Motor neuron (in vitro differentiated cells): ENCODE measurements around the gene ABCA7. TPM values are rescaled to one million over a fixed set of nuclear protein-coding genes. Genes with fewer than 3 reads are reported as not detected.

Source experiments
- ATAC-seq, 8 experiments: fragments of 200-7000 bp; cut with Tn5 transposase; replicated peaks in 6 of 8; 2 replicates each; pipeline ENCODE4 v1.8.0; 2021; ENCODE audit warnings: mild to moderate bottlenecking in 8 of 8, moderate library complexity in 8 of 8
- H3K27ac ChIP-seq, 2 donors: fragments of 250-450 bp; sonication (Bioruptor Pico); 2 replicates each; pipeline ENCODE4 v1.9.0; 2021; ENCODE audit warnings: antibody characterized with exemption in 2 of 2, mild to moderate bottlenecking in 2 of 2, moderate library complexity in 1 of 2
- H3K4me1 ChIP-seq, 2 donors: fragments of 250-450 bp; sonication (Bioruptor Pico); replicated peaks in 1 of 2; 2 replicates each; pipeline ENCODE4 v1.6.1; 2021; ENCODE audit warnings: antibody characterized with exemption in 2 of 2, mild to moderate bottlenecking in 2 of 2, moderate library complexity in 1 of 2
- H3K4me3 ChIP-seq, 5 donors: fragments of 250-450 bp; sonication (Bioruptor Pico); 2 replicates each; pipeline ENCODE4 v1.9.0; 2021; ENCODE audit warnings: antibody characterized with exemption in 5 of 5, mild to moderate bottlenecking in 5 of 5, moderate library complexity in 4 of 5
- WGBS, 10 experiments: fragments of 450-650 bp; shearing (Covaris generic); methylation state at CpG; one replicate each; pipeline ENCODE4 v1.0.0; 2022; 5-methylcytosine and 5-hydroxymethylcytosine counted together
- in situ Hi-C, 9 experiments: fragments of 400-800 bp; cut with MboI; loops; one replicate each; pipeline ENCODE4 v1.15.0; 2021; ENCODE audit warnings: low sequenced_read_pairs in 9 of 9, low pct_unique_long_range_greater_than_20kb in 2 of 9; ENCODE audit not compliant: unreplicated experiment in 9 of 9
- total RNA-seq, 8 experiments: library from RNA; unstranded; fragments of 300-600 nt; gene quantifications; 2 replicates each; pipeline versions ENCODE4 v1.2.3 to v1.2.4, GENCODE V29; 2022

ABCA7 gene
- total RNA-seq, 8 experiments from 2014 or later = 6.5 to 35.6 (median 9.1) TPM

GRCh38 chr19:1025960-1026782 is 13.7 kb upstream of the ABCA7 start, which contains the start of gene CNN2:
TSS of gene CNN2 (plus strand) at chr19:1026608. CDS start at chr19:1026662, 54 bp downstream.
- in situ Hi-C loops = no loop called here
- peak; percentile 60 to 75 (median 73) for ATAC-seq
- peak within 1 kb of the TSS; percentile 47 to 89 (median 78) for H3K4me3 ChIP-seq
- H3K27ac ChIP-seq = peak within 1 kb of the TSS; percentile 82 to 91
- peaks cover 0 to 5% of the 10 kb centered on the region in 2 donors for H3K4me1 ChIP-seq
- 0 to 100% (median 32%) methylated on average over 1 to 7 of the region's 63 CpGs; no CpG with 5 or more reads in 4 of the 10 experiments for WGBS, 10 experiments

- peak in 4 of 8 experiments; percentile 1 to 3 (median 2) for ATAC-seq
- 0 to 20% (median 2%) methylated on average over 1 to 7 of the region's 36 CpGs; no CpG with 5 or more reads in 6 of the 10 experiments for WGBS, 10 experiments
- peak overlapping the region; percentile 82 to 91 for H3K27ac ChIP-seq
- in situ Hi-C loops = no loop called here
- H3K4me3 ChIP-seq = peak overlapping the region; percentile 47 to 89 (median 78)
- H3K4me1 ChIP-seq = peaks cover 0 to 5% of the 10 kb centered on the region in 2 donors
Measured at GRCh38 chr19:1026783-1027649, 12.9 kb upstream of the ABCA7 start.

- H3K27ac ChIP-seq = no peak overlapping the region
Measured at GRCh38 chr19:1027650-1028061, 12.3 kb upstream of the ABCA7 start.

GRCh38 chr19:1028062-1028926 is 11.6 kb upstream of the ABCA7 start:
- 0% methylated on average over 1 to 4 of the region's 58 CpGs; no CpG with 5 or more reads in 8 of the 10 experiments for WGBS, 10 experiments
- peaks cover 0 to 5% of the 10 kb centered on the region in 2 donors for H3K4me1 ChIP-seq
- peak overlapping the region; percentile 47 to 89 (median 78) for H3K4me3 ChIP-seq
- in situ Hi-C loops = no loop called here
- peak overlapping the region; percentile 25 to 49 for H3K27ac ChIP-seq
- ATAC-seq = peak; percentile 43 to 72 (median 60)

More at GRCh38 chr19:1027650-1028061, 12.3 kb upstream of the ABCA7 start:
- peaks cover 0 to 5% of the 10 kb centered on the region in 2 donors for H3K4me1 ChIP-seq
- WGBS, 10 experiments = 0 to 3% methylated on average over 5 to 6 of the region's 16 CpGs; no CpG with 5 or more reads in 8 of the 10 experiments
- in situ Hi-C loops = no loop called here
- ATAC-seq = peak in 1 of 8 experiments; percentile 2
- peak overlapping the region; percentile 47 to 89 (median 78) for H3K4me3 ChIP-seq

GRCh38 chr19:1032264-1032867 is 7.5 kb upstream of the ABCA7 start:
- Histone ChIP-seq H3K4me3 (no peak overlapping the region), H3K27ac (no peak overlapping the region), H3K4me1 (peaks cover 0 to 5% of the 10 kb centered on the region in 2 donors)
- in situ Hi-C loops = no loop called here
- 78 to 99% (median 94%) methylated on average over 4 to 12 of the region's 20 CpGs; no CpG with 5 or more reads in 4 of the 10 experiments for WGBS, 10 experiments
- no peak for ATAC-seq

- peaks cover 2 to 3% of the 10 kb centered on the region in 2 donors for H3K4me1 ChIP-seq
- ATAC-seq = no peak
- H3K4me3 ChIP-seq = no peak overlapping the region
- H3K27ac ChIP-seq = no peak overlapping the region
- in situ Hi-C loops = no loop called here
- WGBS, 10 experiments = 95 to 100% methylated on average over 3 to 11 of the region's 29 CpGs; no CpG with 5 or more reads in 8 of the 10 experiments
Measured at GRCh38 chr19:1035998-1036621, 3.8 kb upstream of the ABCA7 start.

GRCh38 chr19:1037621-1038064 is 2.3 kb upstream of the ABCA7 start:
- no peak overlapping the region for H3K4me3 ChIP-seq
- no peak for ATAC-seq
- no peak overlapping the region for H3K27ac ChIP-seq
- in situ Hi-C loops = no loop called here
- 68 to 100% (median 80%) methylated on average over 1 to 13 of the region's 22 CpGs; no CpG with 5 or more reads in 5 of the 10 experiments for WGBS, 10 experiments
- peaks cover 3 to 6% of the 10 kb centered on the region in 2 donors for H3K4me1 ChIP-seq

- ATAC-seq = no peak
- Histone ChIP-seq H3K4me3 (peak overlapping the region in 3 of 5 donors; percentile 48 to 57 (median 50)), H3K4me1 (peaks cover 3 to 6% of the 10 kb centered on the region in 2 donors), H3K27ac (no peak overlapping the region)
- in situ Hi-C loops = no loop called here
- WGBS, 10 experiments = 25 to 53% (median 39%) methylated on average over 2 to 7 of the region's 22 CpGs; no CpG with 5 or more reads in 4 of the 10 experiments
Measured at GRCh38 chr19:1038978-1039645, 795 bp upstream of the ABCA7 start.

GRCh38 chr19:1040476-1041271 is 767 bp downstream of the ABCA7 start:
- ATAC-seq = peak; percentile 46 to 72 (median 68)
- 0 to 20% (median 2%) methylated on average over 1 to 15 of the region's 27 CpGs; no CpG with 5 or more reads in 3 of the 10 experiments for WGBS, 10 experiments
- in situ Hi-C loops = no loop called here
- Histone ChIP-seq H3K27ac (no peak overlapping the region), H3K4me1 (peaks cover 3 to 6% of the 10 kb centered on the region in 2 donors), H3K4me3 (peak overlapping the region; percentile 43 to 57 (median 48))

GRCh38 chr19:1041272-1041834 is 1.4 kb downstream of the ABCA7 start:
- H3K4me1 ChIP-seq = peaks cover 3 to 6% of the 10 kb centered on the region in 2 donors
- WGBS, 10 experiments = 0 to 80% (median 66%) methylated on average over 2 to 9 of the region's 26 CpGs; no CpG with 5 or more reads in 6 of the 10 experiments
- peak in 1 of 8 experiments; percentile 5 for ATAC-seq
- peak overlapping the region; percentile 43 to 57 (median 48) for H3K4me3 ChIP-seq
- in situ Hi-C loops = no loop called here
- H3K27ac ChIP-seq = no peak overlapping the region
